HUES48 (cell line): Measurements from ENCODE around the gene ATRNL1.
"Not testable (repeated sequence)": the region's sequence is repeated elsewhere in the genome, so short reads cannot be mapped to it uniquely, and the experiment has no call there.

Source experiments
- H3K27ac ChIP-seq: one replicate; pipeline ENCODE4 v1.7.0; 2013; ENCODE audit warnings: low read depth, low read length, inconsistent platforms
- H3K27me3 ChIP-seq: 2 replicates; pipeline ENCODE4 v1.6.1; 2013; ENCODE audit warnings: mild to moderate bottlenecking, low read length; ENCODE audit not compliant: control insufficient read depth, insufficient read depth
- H3K36me3 ChIP-seq: 2 replicates; pipeline ENCODE4 v1.6.1; 2013; ENCODE audit warnings: low read length; ENCODE audit not compliant: control insufficient read depth, insufficient read depth
- H3K4me1 ChIP-seq: 2 replicates; pipeline ENCODE4 v1.6.1; 2013; ENCODE audit warnings: mild to moderate bottlenecking, low read length; ENCODE audit not compliant: control insufficient read depth, insufficient read depth
- H3K4me3 ChIP-seq: 2 replicates; pipeline ENCODE4 v1.5.1; 2013; ENCODE audit warnings: mild to moderate bottlenecking, low read depth, low read length
- H3K9ac ChIP-seq: 2 replicates; pipeline ENCODE4 v1.6.1; 2013; ENCODE audit warnings: mild to moderate bottlenecking, low read depth, low read length, moderate library complexity
- H3K9me3 ChIP-seq: 2 replicates; pipeline ENCODE4 v1.6.1; 2013; ENCODE audit warnings: low read length; ENCODE audit not compliant: control insufficient read depth, insufficient read depth

ATRNL1 gene

DNA sequence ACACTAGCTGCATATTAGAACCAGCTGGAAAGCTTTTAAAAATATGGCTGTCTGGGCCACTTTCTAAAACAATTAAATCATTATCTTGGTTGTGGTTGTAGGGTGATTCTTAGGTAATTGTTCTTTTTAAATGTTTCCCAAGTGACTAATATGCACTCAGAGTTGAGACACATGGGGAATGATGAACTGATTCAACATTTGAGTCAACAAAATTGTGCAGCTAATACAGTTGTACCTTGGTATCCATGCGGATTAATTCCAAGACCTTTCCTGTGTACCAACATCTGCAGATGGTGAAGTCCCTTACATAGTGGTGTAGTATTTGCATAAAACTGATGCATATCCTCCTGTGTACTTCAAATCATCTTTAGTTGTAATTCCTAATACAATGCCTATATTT, 242.2 kb downstream of the ATRNL1 start:
- Histone ChIP-seq H3K27ac (no peak overlapping the region), H3K4me1 (no peaks in the 10 kb centered on the region; the same call in 1 of the 2 replicates), H3K4me3 (no peak overlapping the region), H3K27me3 (no peaks in the 10 kb centered on the region), H3K9ac (no peak overlapping the region), H3K36me3 (no peaks in the 10 kb centered on the region), H3K9me3 (no peaks in the 10 kb centered on the region)

DNA sequence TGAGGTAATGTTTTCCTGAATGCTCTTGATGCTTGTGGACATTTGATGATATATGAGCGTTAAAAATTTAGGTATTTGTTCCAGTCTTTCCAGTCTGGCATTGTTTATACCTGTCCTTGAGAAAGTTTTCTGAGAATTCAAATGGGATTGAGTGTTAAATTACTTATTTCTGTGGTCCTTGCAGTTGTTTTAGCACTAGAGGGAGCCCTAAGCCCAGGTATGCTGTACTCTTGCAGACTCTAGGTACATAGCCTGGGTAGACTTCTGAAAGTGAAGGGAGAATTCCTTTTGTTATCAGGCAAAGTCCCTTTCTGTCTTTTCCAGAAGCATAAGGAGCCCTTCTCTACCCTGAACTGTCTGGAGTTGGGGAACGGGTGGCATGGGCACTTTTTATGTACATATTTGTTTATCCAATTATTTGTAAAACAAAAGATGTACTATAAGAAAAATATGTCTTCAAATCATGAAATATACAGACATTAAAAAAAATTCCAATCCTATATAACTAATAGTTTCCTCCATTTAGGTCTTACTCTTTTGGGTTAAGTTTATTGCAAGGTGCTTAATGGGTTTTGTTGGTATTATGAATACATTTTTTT, 262.1 kb downstream of the ATRNL1 start:
- no peaks in the 10 kb centered on the region for H3K9me3 ChIP-seq
- no peaks in the 10 kb centered on the region for H3K27me3 ChIP-seq
- no peak overlapping the region for H3K9ac ChIP-seq
- no peak overlapping the region for H3K4me3 ChIP-seq
- H3K4me1 ChIP-seq = no peaks in the 10 kb centered on the region
- no peak overlapping the region for H3K27ac ChIP-seq
- H3K36me3 ChIP-seq = no peaks in the 10 kb centered on the region

DNA sequence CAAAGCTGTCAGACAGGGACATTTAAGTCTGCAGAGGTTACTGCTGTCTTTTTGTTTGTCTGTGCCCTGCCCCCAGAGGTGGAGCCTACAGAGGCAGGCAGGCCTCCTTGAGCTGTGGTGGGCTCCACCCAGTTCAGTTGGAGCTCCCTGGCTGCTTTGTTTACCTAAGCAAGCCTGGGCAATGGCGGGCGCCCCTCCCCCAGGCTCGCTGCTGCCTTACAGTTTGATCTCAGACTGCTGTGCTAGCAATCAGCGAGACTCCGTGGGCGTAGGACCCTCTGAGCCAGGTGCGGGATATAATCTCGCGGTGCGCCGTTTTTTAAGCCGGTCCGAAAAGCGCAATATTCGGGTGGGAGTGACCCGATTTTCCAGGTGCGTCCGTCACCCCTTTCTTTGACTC, 274.8 kb downstream of the ATRNL1 start:
- not testable (repeated sequence) for H3K4me3 ChIP-seq, H3K27me3 ChIP-seq, H3K4me1 ChIP-seq, H3K9ac ChIP-seq, H3K27ac ChIP-seq, H3K36me3 ChIP-seq, H3K9me3 ChIP-seq

- no peaks in the 10 kb centered on the region for H3K36me3 ChIP-seq
- H3K9ac ChIP-seq = no peak overlapping the region
- no peak overlapping the region for H3K27ac ChIP-seq
- H3K27me3 ChIP-seq = no peaks in the 10 kb centered on the region
- H3K4me1 ChIP-seq = no peaks in the 10 kb centered on the region
- H3K9me3 ChIP-seq = no peaks in the 10 kb centered on the region
- H3K4me3 ChIP-seq = no peak overlapping the region
Observed at GRCh38 chr10:115379064-115379463, 285.9 kb downstream of the ATRNL1 start.

- Histone ChIP-seq H3K9me3 (no peaks in the 10 kb centered on the region), H3K36me3 (no peaks in the 10 kb centered on the region), H3K9ac (no peak overlapping the region), H3K27ac (no peak overlapping the region), H3K27me3 (no peaks in the 10 kb centered on the region), H3K4me3 (no peak overlapping the region), H3K4me1 (peaks cover 3% of the 10 kb centered on the region; the same call in 1 of the 2 replicates)
Observed at GRCh38 chr10:115384665-115385064, 291.5 kb downstream of the ATRNL1 start.

DNA sequence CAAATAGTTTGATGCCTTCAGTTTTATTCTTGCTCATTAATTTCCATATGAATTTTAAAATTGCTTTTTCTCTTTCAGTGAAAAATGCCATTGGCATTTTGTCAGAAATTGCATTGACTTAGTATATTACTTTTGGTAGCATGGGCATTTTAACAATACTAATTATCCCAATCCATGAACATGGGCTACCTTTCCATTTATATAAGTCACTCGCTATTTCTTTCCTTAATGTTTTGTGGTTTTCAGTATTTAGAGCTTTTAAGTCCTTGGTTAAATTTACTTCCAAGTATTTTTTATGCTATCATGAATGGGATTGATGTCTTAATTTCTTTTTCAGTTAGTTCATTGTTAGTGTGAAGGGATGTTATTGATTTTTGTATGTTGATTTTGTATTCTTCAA, 297.4 kb downstream of the ATRNL1 start:
- H3K9me3 ChIP-seq = no peaks in the 10 kb centered on the region
- H3K4me3 ChIP-seq = no peak overlapping the region
- no peak overlapping the region for H3K27ac ChIP-seq
- H3K36me3 ChIP-seq = no peaks in the 10 kb centered on the region
- no peaks in the 10 kb centered on the region for H3K27me3 ChIP-seq
- H3K4me1 ChIP-seq = peaks cover 19% of the 10 kb centered on the region
- H3K9ac ChIP-seq = no peak overlapping the region

GRCh38 chr10:115398026-115398425, 304.9 kb downstream of the ATRNL1 start:
- H3K36me3 ChIP-seq = no peaks in the 10 kb centered on the region
- H3K4me3 ChIP-seq = no peak overlapping the region
- no peaks in the 10 kb centered on the region for H3K9me3 ChIP-seq
- no peaks in the 10 kb centered on the region for H3K27me3 ChIP-seq
- H3K27ac ChIP-seq = no peak overlapping the region
- H3K4me1 ChIP-seq = no peaks in the 10 kb centered on the region
- H3K9ac ChIP-seq = no peak overlapping the region

GRCh38 chr10:115402699-115403098, 309.5 kb downstream of the ATRNL1 start:
- H3K27ac ChIP-seq = no peak overlapping the region
- H3K36me3 ChIP-seq = no peaks in the 10 kb centered on the region

DNA sequence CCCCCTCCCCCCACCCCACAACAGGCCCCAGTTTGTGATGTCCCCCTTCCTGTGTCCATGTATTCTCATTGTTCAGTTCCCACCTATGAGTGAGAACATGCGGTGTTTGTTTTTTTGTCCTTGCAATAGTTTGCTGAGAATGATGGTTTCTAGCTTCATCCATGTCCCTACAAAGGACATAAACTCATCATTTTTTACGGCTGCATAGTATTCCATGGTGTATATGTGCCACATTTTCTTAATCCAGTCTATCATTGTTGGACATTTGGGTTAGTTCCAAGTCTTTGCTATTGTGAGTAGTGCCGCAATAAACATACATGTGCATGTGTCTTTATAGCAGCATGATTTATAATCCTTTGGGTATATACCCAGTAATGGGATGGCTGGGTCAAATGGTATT, 312.7 kb downstream of the ATRNL1 start:
- H3K36me3 ChIP-seq, H3K27me3 ChIP-seq, H3K9me3 ChIP-seq, H3K9ac ChIP-seq, H3K4me1 ChIP-seq, H3K4me3 ChIP-seq, H3K27ac ChIP-seq: not testable (repeated sequence)

More at GRCh38 chr10:115402699-115403098, 309.5 kb downstream of the ATRNL1 start:
- no peak overlapping the region for H3K9ac ChIP-seq
- no peaks in the 10 kb centered on the region for H3K27me3 ChIP-seq
- H3K4me1 ChIP-seq = no peaks in the 10 kb centered on the region
- H3K9me3 ChIP-seq = no peaks in the 10 kb centered on the region
- H3K4me3 ChIP-seq = no peak overlapping the region

DNA sequence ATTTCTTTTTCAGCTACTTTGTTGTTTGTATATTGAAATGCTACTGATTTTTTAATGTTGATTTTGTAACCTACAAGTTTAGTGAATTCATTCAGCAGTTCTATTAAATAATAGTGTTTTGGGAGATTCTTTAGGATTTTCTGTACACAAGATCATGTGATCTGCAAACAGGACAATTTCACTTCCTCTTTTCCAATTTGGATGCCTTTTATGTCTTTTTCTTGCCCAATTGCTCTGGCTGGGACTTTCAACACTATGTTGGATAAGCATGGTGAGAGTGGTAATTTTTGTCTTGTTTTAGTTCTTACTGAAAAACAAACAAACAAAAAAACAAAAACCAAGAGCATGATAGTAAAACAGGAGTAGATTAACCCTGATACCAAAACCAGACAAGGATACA, 316.2 kb downstream of the ATRNL1 start:
- H3K9me3 ChIP-seq = no peaks in the 10 kb centered on the region
- no peak overlapping the region for H3K9ac ChIP-seq
- H3K36me3 ChIP-seq = no peaks in the 10 kb centered on the region
- no peak overlapping the region for H3K4me3 ChIP-seq
- H3K27me3 ChIP-seq = no peaks in the 10 kb centered on the region
- no peaks in the 10 kb centered on the region for H3K4me1 ChIP-seq
- H3K27ac ChIP-seq = no peak overlapping the region

DNA sequence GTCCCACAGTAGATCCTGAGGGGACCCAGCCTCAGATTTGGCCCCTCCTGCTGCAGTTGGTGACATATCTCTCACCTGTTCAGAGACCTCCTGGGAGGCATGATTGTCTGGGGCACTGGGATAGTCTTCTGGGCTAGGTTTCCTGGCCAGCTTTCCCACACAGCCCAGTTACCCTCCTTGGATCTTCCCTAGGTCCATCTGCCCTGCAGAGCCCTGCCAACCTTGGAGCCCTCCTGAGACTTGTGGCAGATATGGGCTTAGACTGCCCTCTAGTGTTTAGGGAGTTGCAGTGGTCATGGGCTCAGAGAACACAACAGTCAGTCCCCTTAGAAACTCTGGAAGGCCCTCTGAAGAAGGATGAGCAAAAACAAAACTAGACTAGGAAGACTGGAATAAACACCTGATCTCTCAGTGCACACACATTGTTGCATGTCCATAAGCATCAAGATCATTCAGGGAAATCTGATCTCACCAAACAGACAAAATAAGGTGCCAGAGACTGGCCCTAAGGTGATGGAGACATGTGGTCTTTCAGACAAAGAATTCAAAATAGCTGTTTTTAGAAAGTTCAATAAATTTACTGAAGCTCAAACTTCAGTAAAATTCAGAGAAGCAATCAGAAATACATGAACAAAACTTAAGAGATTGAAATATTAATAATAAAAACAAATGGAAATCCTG, 324.6 kb downstream of the ATRNL1 start:
- Histone ChIP-seq H3K9ac (no peak overlapping the region), H3K36me3 (no peaks in the 10 kb centered on the region), H3K4me3 (no peak overlapping the region), H3K4me1 (no peaks in the 10 kb centered on the region), H3K27ac (no peak overlapping the region), H3K9me3 (no peaks in the 10 kb centered on the region), H3K27me3 (no peaks in the 10 kb centered on the region)
